Endothelial cell of hepatic sinusoid (primary cell): ENCODE data around the gene SEPTIN2.
"Not testable (repeated sequence)": the region's sequence is repeated elsewhere in the genome, so short reads cannot be mapped to it uniquely, and the experiment has no call there.

Experiments
- in situ Hi-C: cut with HindIII; loops from 2 replicates; pipeline ENCODE4 v1.10.0; 2017; ENCODE audit warnings: low sequenced_read_pairs

SEPTIN2 gene

GRCh38 chr2:241350530-241350877 is 34.8 kb downstream of the SEPTIN2 start:
- in situ Hi-C loops: no loop called here

GRCh38 chr2:241350878-241351639 is 35.3 kb downstream of the SEPTIN2 start:
- in situ Hi-C loops: no loop called here

- in situ Hi-C loops: no loop called here
Measured at GRCh38 chr2:241351640-241352031, 35.9 kb downstream of the SEPTIN2 start.

GRCh38 chr2:241352227-241352626 is 36.5 kb downstream of the SEPTIN2 start:
- in situ Hi-C loops: no loop called here

- in situ Hi-C loops: no loop called here
Measured at GRCh38 chr2:241354668-241355658, 39.2 kb downstream of the SEPTIN2 start.

- in situ Hi-C loops: no loop called here
Measured at GRCh38 chr2:241355983-241356870, 40.5 kb downstream of the SEPTIN2 start, which contains the start of gene FARP2. FARP2 (plus strand) TSS chr2:241356285; CDS start chr2:241373108, 16,823 bp downstream.

GRCh38 chr2:241356871-241357260 is 41.1 kb downstream of the SEPTIN2 start:
- in situ Hi-C loops: no loop called here

- in situ Hi-C loops: no loop called here
Measured at GRCh38 chr2:241357531-241357930, 41.8 kb downstream of the SEPTIN2 start.

GRCh38 chr2:241358470-241358869 is 42.7 kb downstream of the SEPTIN2 start:
- in situ Hi-C loops: no loop called here

- in situ Hi-C loops: no loop called here
Measured at GRCh38 chr2:241359481-241360045, 43.8 kb downstream of the SEPTIN2 start.

GRCh38 chr2:241363426-241363825 is 47.7 kb downstream of the SEPTIN2 start:
- in situ Hi-C loops: no loop called here

- in situ Hi-C loops: loop anchor here (5.0 kb wide), 1 partner anchor 68 kb away; no protein-coding TSS in a partner anchor
Measured at GRCh38 chr2:241364781-241365180, 49.1 kb downstream of the SEPTIN2 start.

- in situ Hi-C loops: loop anchor here (5.0 kb wide), 1 partner anchor 66 kb away; no protein-coding TSS in a partner anchor
Measured at GRCh38 chr2:241366678-241367077, 51.0 kb downstream of the SEPTIN2 start.

GRCh38 chr2:241368643-241369042 is 52.9 kb downstream of the SEPTIN2 start:
- in situ Hi-C loops: loop anchor here (5.0 kb wide), 1 partner anchor 64 kb away; no protein-coding TSS in a partner anchor

GRCh38 chr2:241372361-241372992 is 56.8 kb downstream of the SEPTIN2 start:
- in situ Hi-C loops: no loop called here

- in situ Hi-C loops: no loop called here
Measured at GRCh38 chr2:241373446-241373845, 57.7 kb downstream of the SEPTIN2 start.

GRCh38 chr2:241373906-241374305 is 58.2 kb downstream of the SEPTIN2 start:
- in situ Hi-C loops: not testable (repeated sequence)

GRCh38 chr2:241375300-241375699 is 59.6 kb downstream of the SEPTIN2 start:
- in situ Hi-C loops: no loop called here

GRCh38 chr2:241376808-241377207 is 61.1 kb downstream of the SEPTIN2 start:
- in situ Hi-C loops: no loop called here

GRCh38 chr2:241378816-241379215 is 63.1 kb downstream of the SEPTIN2 start:
- in situ Hi-C loops: no loop called here
